ENCODE data around the gene ARHGDIG.

GRCh38 chr16:296276-296675 is 15.9 kb downstream of the ARHGDIG start:
- TF ChIP-seq, protein P1, sequence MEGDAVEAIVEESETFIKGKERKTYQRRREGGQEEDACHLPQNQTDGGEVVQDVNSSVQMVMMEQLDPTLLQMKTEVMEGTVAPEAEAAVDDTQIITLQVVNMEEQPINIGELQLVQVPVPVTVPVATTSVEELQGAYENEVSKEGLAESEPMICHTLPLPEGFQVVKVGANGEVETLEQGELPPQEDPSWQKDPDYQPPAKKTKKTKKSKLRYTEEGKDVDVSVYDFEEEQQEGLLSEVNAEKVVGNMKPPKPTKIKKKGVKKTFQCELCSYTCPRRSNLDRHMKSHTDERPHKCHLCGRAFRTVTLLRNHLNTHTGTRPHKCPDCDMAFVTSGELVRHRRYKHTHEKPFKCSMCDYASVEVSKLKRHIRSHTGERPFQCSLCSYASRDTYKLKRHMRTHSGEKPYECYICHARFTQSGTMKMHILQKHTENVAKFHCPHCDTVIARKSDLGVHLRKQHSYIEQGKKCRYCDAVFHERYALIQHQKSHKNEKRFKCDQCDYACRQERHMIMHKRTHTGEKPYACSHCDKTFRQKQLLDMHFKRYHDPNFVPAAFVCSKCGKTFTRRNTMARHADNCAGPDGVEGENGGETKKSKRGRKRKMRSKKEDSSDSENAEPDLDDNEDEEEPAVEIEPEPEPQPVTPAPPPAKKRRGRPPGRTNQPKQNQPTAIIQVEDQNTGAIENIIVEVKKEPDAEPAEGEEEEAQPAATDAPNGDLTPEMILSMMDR (conservative IDR thresholded peaks at IDR 0.05; ENCODE audit: low read depth, low read length): no peak
- TF ChIP-seq EZH2 (IDR thresholded peaks at IDR 0.05; ENCODE audit: borderline replicate concordance, low read depth, low read length, poor library complexity, severe bottlenecking): no peak

Measured in A673 (cell line).